ENCODE data around the gene NLRP11.
A peak's percentile ranks its signal among the peaks of the same experiment; 100 is the strongest.
"Not testable (repeated sequence)": the region's sequence is repeated elsewhere in the genome, so short reads cannot be mapped to it uniquely, and the experiment has no call there.

The NLRP11 gene

GRCh38 chr19:55813906-55814305 lies 17.9 kb downstream of the NLRP11 start:
- Mint-ChIP-seq H3K4me1 (peaks cover 4% of the 10 kb centered on the region), H3K36me3 (no peaks in the 10 kb centered on the region), H3K9me3 (peaks cover 4% of the 10 kb centered on the region), H3K27me3 (no peaks in the 10 kb centered on the region), H3K27ac (no peak overlapping the region), H3K4me3 (no peak overlapping the region)
- CTCF ChIA-PET: no interaction called here
- DNase-seq: no peak

GRCh38 chr19:55812449-55812848 lies 19.4 kb downstream of the NLRP11 start:
- Mint-ChIP-seq H3K4me1 (peaks cover 4% of the 10 kb centered on the region), H3K9me3 (peaks cover 4% of the 10 kb centered on the region), H3K27ac (no peak overlapping the region), H3K27me3 (no peaks in the 10 kb centered on the region), H3K36me3 (no peaks in the 10 kb centered on the region), H3K4me3 (no peak overlapping the region)
- CTCF ChIA-PET: no interaction called here
- DNase-seq: no peak

- Mint-ChIP-seq H3K27ac (no peak overlapping the region), H3K36me3 (no peaks in the 10 kb centered on the region), H3K4me3 (no peak overlapping the region), H3K4me1 (peaks cover 4% of the 10 kb centered on the region), H3K9me3 (peaks cover 9% of the 10 kb centered on the region), H3K27me3 (no peaks in the 10 kb centered on the region)
- no peak for DNase-seq
- CTCF ChIA-PET: interaction anchor here (3.4 kb wide), 1 partner anchor 179 kb away, joined by 22 read pairs; no protein-coding TSS in a partner anchor
These were observed 20.5 kb downstream of the NLRP11 start for GRCh38 chr19:55811340-55811739.

DNA sequence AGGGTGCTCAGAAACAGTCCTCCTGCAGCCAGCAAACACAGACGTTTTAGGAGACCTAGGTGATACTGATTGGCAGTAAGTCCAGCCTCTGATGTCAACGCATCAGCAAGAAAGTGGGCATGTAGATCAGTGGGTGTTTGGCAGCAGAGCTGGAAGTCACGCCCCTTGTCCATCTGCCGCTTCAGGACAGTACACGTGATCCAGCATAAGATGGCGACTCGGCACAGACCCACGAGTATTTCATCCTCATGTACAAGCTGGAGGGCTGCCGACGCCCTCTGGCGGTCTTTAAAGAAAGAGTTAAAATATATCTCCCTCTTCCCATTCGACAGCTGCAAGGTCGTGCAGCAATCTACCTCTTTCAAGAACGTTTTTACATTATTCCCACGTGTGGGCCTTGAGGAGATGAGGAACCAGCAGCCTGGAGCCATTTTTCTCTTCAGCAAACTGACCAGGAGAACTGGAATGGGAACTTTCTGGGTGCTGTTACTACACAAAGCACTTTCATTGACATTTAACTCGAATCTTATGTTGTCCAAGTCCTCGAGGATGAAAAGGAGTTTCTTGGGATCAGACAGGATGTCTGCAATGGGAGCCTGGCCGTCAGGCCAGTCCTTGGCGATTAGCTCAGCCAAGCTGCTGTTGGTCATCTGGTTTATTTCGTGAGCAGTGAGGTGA lies 22.3 kb downstream of the NLRP11 start:
- H3K4me3 Mint-ChIP-seq: no peak overlapping the region
- H3K36me3 Mint-ChIP-seq: no peaks in the 10 kb centered on the region
- no peak overlapping the region for H3K27ac Mint-ChIP-seq
- H3K9me3 Mint-ChIP-seq: peaks cover 11% of the 10 kb centered on the region
- CTCF ChIA-PET: interaction anchor here (1.2 to 3.4 kb wide), 3 partner anchors 152 to 182 kb away, joined by 3 to 22 read pairs (median 3); no protein-coding TSS in a partner anchor
- no peaks in the 10 kb centered on the region for H3K27me3 Mint-ChIP-seq
- H3K4me1 Mint-ChIP-seq: peaks cover 4% of the 10 kb centered on the region
- DNase-seq: peak; percentile 50

DNA sequence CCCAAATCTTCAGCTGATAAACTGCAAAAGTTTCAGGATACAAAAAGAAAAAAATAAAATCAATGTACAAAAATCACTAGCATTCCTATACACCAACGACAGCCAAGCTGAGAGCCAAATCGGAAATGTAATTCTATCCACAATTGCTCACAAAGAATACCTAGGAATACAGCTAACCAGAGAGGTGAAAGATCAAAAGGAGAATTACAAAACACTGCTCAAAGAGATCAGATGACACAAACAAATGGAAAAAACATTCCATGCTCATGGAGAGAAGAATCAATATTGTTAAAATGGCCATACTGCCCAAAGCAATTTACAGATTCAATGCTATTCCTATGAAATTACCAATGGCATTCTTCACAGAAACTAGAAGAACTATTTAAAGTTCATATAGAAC lies 29.5 kb downstream of the NLRP11 start:
- no peaks in the 10 kb centered on the region for H3K36me3 Mint-ChIP-seq
- no peaks in the 10 kb centered on the region for H3K4me1 Mint-ChIP-seq
- H3K27ac Mint-ChIP-seq: no peak overlapping the region
- peaks cover 15% of the 10 kb centered on the region for H3K9me3 Mint-ChIP-seq
- H3K4me3 Mint-ChIP-seq: no peak overlapping the region
- no peaks in the 10 kb centered on the region for H3K27me3 Mint-ChIP-seq
- no peak for DNase-seq
- CTCF ChIA-PET: no interaction called here

- no peaks in the 10 kb centered on the region for H3K27me3 Mint-ChIP-seq
- no peak for DNase-seq
- no peaks in the 10 kb centered on the region for H3K36me3 Mint-ChIP-seq
- no peak overlapping the region for H3K4me3 Mint-ChIP-seq
- CTCF ChIA-PET: no interaction called here
- peaks cover 10% of the 10 kb centered on the region for H3K9me3 Mint-ChIP-seq
- H3K27ac Mint-ChIP-seq: no peak overlapping the region
- H3K4me1 Mint-ChIP-seq: no peaks in the 10 kb centered on the region
These were observed 30.4 kb downstream of the NLRP11 start for GRCh38 chr19:55801416-55801815.

- no peak for DNase-seq
- no peaks in the 10 kb centered on the region for H3K27me3 Mint-ChIP-seq
- H3K36me3 Mint-ChIP-seq: no peaks in the 10 kb centered on the region
- no peak overlapping the region for H3K27ac Mint-ChIP-seq
- no peaks in the 10 kb centered on the region for H3K4me1 Mint-ChIP-seq
- no peaks in the 10 kb centered on the region for H3K9me3 Mint-ChIP-seq
- no peak overlapping the region for H3K4me3 Mint-ChIP-seq
- CTCF ChIA-PET: no interaction called here
These were observed 36.8 kb downstream of the NLRP11 start for GRCh38 chr19:55795021-55795420.

- Mint-ChIP-seq H3K4me3 (no peak overlapping the region), H3K27ac (no peak overlapping the region), H3K36me3 (no peaks in the 10 kb centered on the region), H3K27me3 (peaks cover 4% of the 10 kb centered on the region), H3K9me3 (no peaks in the 10 kb centered on the region), H3K4me1 (no peaks in the 10 kb centered on the region)
- CTCF ChIA-PET: no interaction called here
- DNase-seq: no peak
These were observed 50.7 kb downstream of the NLRP11 start for GRCh38 chr19:55781112-55781511.

- no peak for DNase-seq
- no peaks in the 10 kb centered on the region for H3K4me1 Mint-ChIP-seq
- CTCF ChIA-PET: interaction anchor here (1.2 kb wide), 1 partner anchor 475 kb away, joined by 3 read pairs; no protein-coding TSS in a partner anchor
- no peak overlapping the region for H3K27ac Mint-ChIP-seq
- H3K9me3 Mint-ChIP-seq: no peaks in the 10 kb centered on the region
- H3K4me3 Mint-ChIP-seq: no peak overlapping the region
- peaks cover 7% of the 10 kb centered on the region for H3K27me3 Mint-ChIP-seq
- H3K36me3 Mint-ChIP-seq: no peaks in the 10 kb centered on the region
These were observed 53.5 kb downstream of the NLRP11 start for GRCh38 chr19:55778331-55778730.

GRCh38 chr19:55777528-55777927 lies 54.3 kb downstream of the NLRP11 start:
- peak; percentile 21 for DNase-seq
- Mint-ChIP-seq H3K4me1 (no peaks in the 10 kb centered on the region), H3K27me3 (peaks cover 7% of the 10 kb centered on the region), H3K27ac (no peak overlapping the region), H3K9me3 (no peaks in the 10 kb centered on the region), H3K4me3 (no peak overlapping the region), H3K36me3 (no peaks in the 10 kb centered on the region)
- CTCF ChIA-PET: no interaction called here

DNA sequence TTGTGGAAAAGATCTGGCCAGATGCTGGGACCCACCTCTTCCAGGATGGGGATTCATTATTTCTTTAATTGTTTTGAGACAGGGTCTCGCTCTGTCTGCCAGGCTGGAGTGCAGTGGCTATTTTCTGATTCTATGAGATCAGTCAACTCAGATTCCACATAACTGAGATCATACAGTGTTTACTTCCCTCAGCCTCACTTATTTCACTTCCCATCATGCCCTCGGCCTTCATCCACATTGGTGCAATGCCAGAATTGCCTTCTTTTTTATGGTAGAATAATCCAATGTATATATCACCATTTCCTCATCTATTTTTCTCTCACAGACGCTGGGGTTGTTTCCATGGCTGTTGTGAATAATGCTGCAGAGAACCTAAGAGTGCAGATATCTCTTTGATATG lies 62.2 kb downstream of the NLRP11 start:
- H3K9me3 Mint-ChIP-seq, DNase-seq, H3K4me3 Mint-ChIP-seq, H3K4me1 Mint-ChIP-seq, CTCF ChIA-PET, H3K27me3 Mint-ChIP-seq, H3K36me3 Mint-ChIP-seq, H3K27ac Mint-ChIP-seq: not testable (repeated sequence)

GRCh38 chr19:55768818-55769217 lies 63.0 kb downstream of the NLRP11 start, which contains the start of gene RFPL4AL1:
Gene RFPL4AL1, plus strand, starts transcription at chr19:55769118. Its CDS starts 2,687 bp downstream, at chr19:55771805.
- H3K4me1 Mint-ChIP-seq, DNase-seq, H3K4me3 Mint-ChIP-seq, H3K27ac Mint-ChIP-seq, H3K36me3 Mint-ChIP-seq, CTCF ChIA-PET, H3K27me3 Mint-ChIP-seq, H3K9me3 Mint-ChIP-seq: not testable (repeated sequence)

GRCh38 chr19:55766466-55766865 lies 65.3 kb downstream of the NLRP11 start:
- peaks cover under 1% of the 10 kb centered on the region for H3K9me3 Mint-ChIP-seq
- H3K27ac Mint-ChIP-seq: no peak overlapping the region
- DNase-seq: no peak
- no peaks in the 10 kb centered on the region for H3K27me3 Mint-ChIP-seq
- no peak overlapping the region for H3K4me3 Mint-ChIP-seq
- H3K36me3 Mint-ChIP-seq: no peaks in the 10 kb centered on the region
- CTCF ChIA-PET: no interaction called here
- H3K4me1 Mint-ChIP-seq: no peaks in the 10 kb centered on the region

DNA sequence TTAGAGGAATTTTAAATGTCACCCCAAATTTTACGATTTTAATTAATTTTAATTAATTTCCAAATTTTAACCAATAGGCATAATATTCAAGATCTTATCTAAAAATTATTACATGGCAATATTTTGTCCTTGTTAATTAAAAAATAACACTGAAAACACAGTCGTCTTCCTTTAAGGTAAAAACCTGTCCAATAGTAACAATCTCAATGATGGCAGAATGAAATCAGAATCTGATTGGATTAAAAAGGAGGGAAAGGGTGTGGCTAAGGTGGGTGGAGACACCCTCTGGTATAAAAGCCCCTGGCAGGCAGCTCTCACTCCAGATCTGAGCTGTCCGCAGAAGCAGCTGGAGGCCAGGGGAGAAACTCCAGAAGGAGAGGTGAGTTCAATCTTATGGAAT lies 73.0 kb downstream of the NLRP11 start, which contains the start of gene RFPL4A:
Gene RFPL4A (plus strand): TSS at position 301 of the 400 bp plus-strand sequence. CDS start 2,704 bp downstream, outside the sequence.
- CTCF ChIA-PET, H3K36me3 Mint-ChIP-seq, H3K4me3 Mint-ChIP-seq, H3K27ac Mint-ChIP-seq, H3K9me3 Mint-ChIP-seq, H3K27me3 Mint-ChIP-seq, DNase-seq, H3K4me1 Mint-ChIP-seq: not testable (repeated sequence)

DNA sequence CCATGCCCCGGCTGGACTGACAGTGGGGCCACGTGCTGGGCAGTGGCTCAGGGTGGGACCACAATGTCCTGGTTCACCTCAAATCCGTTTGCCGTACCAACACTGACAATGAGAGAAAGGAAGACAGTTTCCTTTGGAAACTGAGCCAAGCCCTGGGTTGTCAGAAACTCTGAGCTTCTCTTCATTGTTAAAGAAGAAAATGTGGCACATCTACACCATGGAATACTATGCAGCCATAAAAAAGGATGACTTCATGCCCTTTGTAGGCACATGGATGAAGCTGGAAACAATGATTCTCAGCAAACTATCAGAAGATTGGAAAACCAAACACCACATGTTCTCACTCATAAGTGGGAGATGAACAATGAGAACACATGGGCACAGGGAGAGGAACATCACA lies 75.0 kb downstream of the NLRP11 start:
- H3K27me3 Mint-ChIP-seq, H3K4me3 Mint-ChIP-seq, CTCF ChIA-PET, DNase-seq, H3K4me1 Mint-ChIP-seq, H3K9me3 Mint-ChIP-seq, H3K36me3 Mint-ChIP-seq, H3K27ac Mint-ChIP-seq: not testable (repeated sequence)
